ENCODE results near the gene EML2. TPM values are rescaled to one million over a fixed set of nuclear protein-coding genes. Genes with fewer than 3 reads are reported as not detected.

Gene EML2
- total RNA-seq, 4 donors from 2014 or later: 17.5 to 60.2 (median 46.9) TPM

DNA sequence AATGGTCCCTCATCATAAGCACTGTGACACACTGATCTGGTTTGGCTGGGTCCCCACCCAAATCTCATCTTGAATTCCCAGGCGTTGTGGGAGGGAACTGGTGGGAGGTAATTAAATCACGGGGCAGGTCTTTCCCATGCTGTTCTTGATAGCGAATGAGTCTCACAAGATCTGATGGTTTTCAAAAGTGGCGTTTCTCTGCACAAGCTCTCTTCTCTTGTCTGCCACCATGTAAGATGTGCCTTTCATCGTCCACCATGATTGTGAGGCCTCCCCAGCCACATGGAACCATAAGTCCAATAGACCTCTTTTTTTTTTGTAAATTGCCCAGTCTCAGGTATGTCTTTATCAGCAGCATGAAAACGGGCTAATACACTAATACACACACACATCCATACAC lies 30.2 kb downstream of the EML2 start:
- Histone ChIP-seq H3K36me3 (peaks cover 0 to 42% (median 0%) of the 10 kb centered on the region in 3 donors), H3K4me3 (no peak overlapping the region), H3K9me3 (no peaks in the 10 kb centered on the region), H3K27me3 (no peaks in the 10 kb centered on the region), H3K4me1 (peaks cover 0 to 9% (median 2%) of the 10 kb centered on the region in 4 donors), H3K27ac (no peak overlapping the region)
- no peak for DNase-seq
- TF ChIP-seq, protein P1, sequence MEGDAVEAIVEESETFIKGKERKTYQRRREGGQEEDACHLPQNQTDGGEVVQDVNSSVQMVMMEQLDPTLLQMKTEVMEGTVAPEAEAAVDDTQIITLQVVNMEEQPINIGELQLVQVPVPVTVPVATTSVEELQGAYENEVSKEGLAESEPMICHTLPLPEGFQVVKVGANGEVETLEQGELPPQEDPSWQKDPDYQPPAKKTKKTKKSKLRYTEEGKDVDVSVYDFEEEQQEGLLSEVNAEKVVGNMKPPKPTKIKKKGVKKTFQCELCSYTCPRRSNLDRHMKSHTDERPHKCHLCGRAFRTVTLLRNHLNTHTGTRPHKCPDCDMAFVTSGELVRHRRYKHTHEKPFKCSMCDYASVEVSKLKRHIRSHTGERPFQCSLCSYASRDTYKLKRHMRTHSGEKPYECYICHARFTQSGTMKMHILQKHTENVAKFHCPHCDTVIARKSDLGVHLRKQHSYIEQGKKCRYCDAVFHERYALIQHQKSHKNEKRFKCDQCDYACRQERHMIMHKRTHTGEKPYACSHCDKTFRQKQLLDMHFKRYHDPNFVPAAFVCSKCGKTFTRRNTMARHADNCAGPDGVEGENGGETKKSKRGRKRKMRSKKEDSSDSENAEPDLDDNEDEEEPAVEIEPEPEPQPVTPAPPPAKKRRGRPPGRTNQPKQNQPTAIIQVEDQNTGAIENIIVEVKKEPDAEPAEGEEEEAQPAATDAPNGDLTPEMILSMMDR (IDR thresholded peaks at IDR 0.05): no peak
- TF ChIP-seq POLR2A (IDR thresholded peaks at IDR 0.05): no peak

DNA sequence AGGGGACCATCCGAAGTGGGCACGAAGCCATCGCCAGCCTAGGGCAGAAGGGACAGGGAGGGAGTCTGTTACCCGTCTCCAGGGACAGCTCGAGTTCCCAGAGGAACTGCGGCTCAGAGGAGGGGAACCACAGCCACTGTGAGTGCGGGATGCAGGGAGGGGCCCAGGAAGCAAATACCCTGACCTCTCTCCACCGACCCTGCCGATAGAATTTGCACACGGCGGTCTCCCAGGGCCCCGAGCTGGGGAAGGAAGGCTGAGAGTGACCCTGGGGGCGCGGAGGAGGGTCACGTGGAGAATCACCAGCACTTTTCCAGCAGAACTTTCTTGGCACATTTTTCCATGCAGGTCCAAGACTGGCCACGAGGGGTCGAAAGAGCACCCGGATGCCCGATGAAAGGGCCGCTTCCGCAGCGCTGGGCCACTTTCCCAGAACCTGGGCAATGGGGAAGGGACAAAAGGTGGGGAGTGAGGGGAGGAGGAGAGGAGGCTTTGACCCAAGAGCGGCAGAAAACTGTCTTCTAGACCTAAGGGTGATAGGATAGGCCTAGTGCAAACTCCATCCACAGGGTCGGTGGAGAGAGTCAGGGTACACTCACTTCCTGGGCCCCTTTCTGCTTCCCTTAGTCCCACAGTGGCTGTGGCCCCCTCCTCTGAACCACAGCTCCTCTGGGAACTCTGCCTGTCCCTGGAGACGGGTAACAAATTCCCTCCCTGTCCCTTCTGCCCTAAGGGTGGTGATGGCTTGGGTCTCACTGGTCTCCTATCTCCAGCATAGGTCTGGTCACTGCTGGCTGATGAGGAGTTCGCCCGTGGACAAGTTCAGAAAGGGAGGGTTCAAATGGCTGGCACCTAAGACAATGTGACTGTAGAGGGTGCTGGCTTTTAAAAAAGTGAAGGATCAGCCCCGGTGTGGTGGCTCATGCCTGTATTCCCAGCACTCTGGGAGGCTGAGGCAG lies 31.8 kb downstream of the EML2 start:
- peak; percentile 46 to 86 (median 75) for DNase-seq
- no peaks in the 10 kb centered on the region for H3K9me3 ChIP-seq
- H3K36me3 ChIP-seq: peaks cover 0 to 28% (median 0%) of the 10 kb centered on the region in 3 donors
- H3K27me3 ChIP-seq: peaks cover 0 to 4% of the 10 kb centered on the region in 2 donors
- H3K27ac ChIP-seq: peak overlapping the region in 1 of 4 donors; percentile 41
- H3K4me3 ChIP-seq: peak overlapping the region in 2 of 4 donors; percentile 3 to 12
- H3K4me1 ChIP-seq: peaks cover 0 to 9% (median 2%) of the 10 kb centered on the region in 4 donors
- no peak for TF ChIP-seq POLR2A (IDR thresholded peaks at IDR 0.05)
- TF ChIP-seq, protein P1 (IDR thresholded peaks at IDR 0.05): peak; percentile 80 to 94 (median 87)

- no peak for TF ChIP-seq POLR2A (IDR thresholded peaks at IDR 0.05)
- H3K4me3 ChIP-seq: peak within 1 kb of the TSS in 3 of 4 donors; percentile 12 to 39 (median 16)
- peaks cover 0 to 43% of the 10 kb centered on the region in 2 donors for H3K27me3 ChIP-seq
- no peaks in the 10 kb centered on the region for H3K36me3 ChIP-seq
- no peak for DNase-seq
- H3K9me3 ChIP-seq: no peaks in the 10 kb centered on the region
- peaks cover 0 to 13% (median 5%) of the 10 kb centered on the region in 4 donors for H3K4me1 ChIP-seq
- H3K27ac ChIP-seq: peak within 1 kb of the TSS in 3 of 4 donors; percentile 49 to 58 (median 57)
Measured at GRCh38 chr19:45601524-45602374, 37.4 kb downstream of the EML2 start, which contains the start of gene GPR4. TSS of gene GPR4 (minus strand) at chr19:45602212. CDS start at chr19:45591866, 10,346 bp downstream.

DNA sequence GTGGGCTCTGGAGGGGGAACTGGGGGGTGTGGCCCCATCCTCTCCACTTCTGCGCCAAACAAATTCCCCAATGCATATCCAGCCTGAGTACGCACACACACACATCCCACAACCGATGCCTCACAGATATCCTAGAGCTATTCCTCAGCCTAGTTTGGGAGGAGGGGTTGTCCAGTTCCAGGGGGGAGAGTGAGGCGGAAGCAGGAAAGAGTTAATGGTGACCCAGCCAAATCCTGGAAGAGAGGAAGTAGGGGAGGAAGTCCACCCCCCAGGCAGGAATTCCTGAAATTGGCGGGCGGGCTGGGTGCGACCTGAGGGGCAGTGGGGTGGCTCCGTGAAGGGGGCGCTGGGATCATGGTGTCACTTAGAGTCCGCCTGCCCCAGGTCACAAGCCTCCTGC lies 38.1 kb downstream of the EML2 start:
- DNase-seq: no peak
- TF ChIP-seq, protein P1 (IDR thresholded peaks at IDR 0.05): no peak
- no peak for TF ChIP-seq POLR2A (IDR thresholded peaks at IDR 0.05)
- peaks cover 0 to 43% of the 10 kb centered on the region in 2 donors for H3K27me3 ChIP-seq
- H3K4me3 ChIP-seq: peak overlapping the region in 2 of 4 donors; percentile 16 to 39
- H3K9me3 ChIP-seq: no peaks in the 10 kb centered on the region
- no peaks in the 10 kb centered on the region for H3K36me3 ChIP-seq
- H3K4me1 ChIP-seq: peaks cover 0 to 13% (median 5%) of the 10 kb centered on the region in 4 donors
- H3K27ac ChIP-seq: peak overlapping the region in 1 of 4 donors; percentile 7

DNA sequence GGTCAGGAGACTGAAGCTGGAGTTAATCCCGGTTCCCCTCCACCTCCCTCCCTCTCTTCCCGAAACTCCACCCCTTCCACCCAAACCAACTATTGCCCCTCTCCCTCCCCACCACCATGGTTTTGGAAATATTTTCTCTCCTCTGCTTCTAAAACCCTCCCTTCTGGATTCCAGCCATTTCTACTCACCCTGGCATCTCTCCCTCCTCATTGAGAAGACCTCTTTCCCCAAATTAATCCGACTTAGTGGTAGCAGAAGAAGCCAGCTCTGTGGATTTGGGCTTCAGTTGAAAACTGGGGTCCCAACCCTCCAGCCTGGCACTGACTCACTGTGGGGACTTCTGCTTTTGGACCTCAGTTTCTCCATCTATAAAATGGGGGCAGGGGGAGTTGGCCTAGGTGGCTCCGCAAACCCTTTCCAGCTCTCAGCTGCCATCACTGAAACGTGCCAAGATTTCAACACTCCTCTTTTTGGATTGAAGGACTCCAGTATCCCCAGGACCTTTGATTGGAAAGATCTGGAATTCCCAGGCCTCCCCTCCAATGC lies 38.8 kb downstream of the EML2 start:
- Histone ChIP-seq H3K9me3 (no peaks in the 10 kb centered on the region), H3K4me3 (no peak overlapping the region), H3K27ac (no peak overlapping the region), H3K36me3 (no peaks in the 10 kb centered on the region), H3K4me1 (peaks cover 0 to 13% (median 5%) of the 10 kb centered on the region in 4 donors), H3K27me3 (peaks cover 0 to 43% of the 10 kb centered on the region in 2 donors)
- no peak for TF ChIP-seq POLR2A (IDR thresholded peaks at IDR 0.05)
- TF ChIP-seq, protein P1 (IDR thresholded peaks at IDR 0.05): no peak
- no peak for DNase-seq
